ENCODE results near the gene CNST.

Gene CNST

DNA sequence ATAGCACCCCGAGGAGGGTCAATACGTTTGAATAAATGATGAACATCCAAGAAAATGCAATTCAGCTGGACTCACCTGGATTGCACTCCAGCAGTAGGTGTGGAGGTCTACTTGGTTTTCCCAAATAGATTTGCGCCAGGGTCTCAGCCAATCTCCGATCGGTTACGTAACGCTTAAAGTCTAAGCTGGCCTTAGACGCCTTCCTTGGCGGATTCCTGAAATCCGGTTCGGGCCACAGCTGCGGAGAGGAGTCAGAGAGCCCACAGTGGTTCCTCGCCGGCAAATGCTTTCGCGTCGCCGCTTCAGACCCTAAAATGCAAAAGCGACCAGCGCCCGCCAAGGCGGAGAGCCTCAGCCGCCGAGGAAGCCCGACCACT is 517 bp upstream of the CNST start:
- TF ChIP-seq NFIC (IDR thresholded peaks at IDR 0.05) (no peak), TAF1 (IDR thresholded peaks at IDR 0.05; ENCODE audit: low read depth) (no peak), CEBPB (IDR thresholded peaks at IDR 0.05) (no peak), CREB1 (IDR thresholded peaks at IDR 0.05; ENCODE audit: low read depth) (no peak)
- TF ChIP-seq, protein P1, sequence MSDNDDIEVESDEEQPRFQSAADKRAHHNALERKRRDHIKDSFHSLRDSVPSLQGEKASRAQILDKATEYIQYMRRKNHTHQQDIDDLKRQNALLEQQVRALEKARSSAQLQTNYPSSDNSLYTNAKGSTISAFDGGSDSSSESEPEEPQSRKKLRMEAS (IDR thresholded peaks at IDR 0.05), result no peak

DNA sequence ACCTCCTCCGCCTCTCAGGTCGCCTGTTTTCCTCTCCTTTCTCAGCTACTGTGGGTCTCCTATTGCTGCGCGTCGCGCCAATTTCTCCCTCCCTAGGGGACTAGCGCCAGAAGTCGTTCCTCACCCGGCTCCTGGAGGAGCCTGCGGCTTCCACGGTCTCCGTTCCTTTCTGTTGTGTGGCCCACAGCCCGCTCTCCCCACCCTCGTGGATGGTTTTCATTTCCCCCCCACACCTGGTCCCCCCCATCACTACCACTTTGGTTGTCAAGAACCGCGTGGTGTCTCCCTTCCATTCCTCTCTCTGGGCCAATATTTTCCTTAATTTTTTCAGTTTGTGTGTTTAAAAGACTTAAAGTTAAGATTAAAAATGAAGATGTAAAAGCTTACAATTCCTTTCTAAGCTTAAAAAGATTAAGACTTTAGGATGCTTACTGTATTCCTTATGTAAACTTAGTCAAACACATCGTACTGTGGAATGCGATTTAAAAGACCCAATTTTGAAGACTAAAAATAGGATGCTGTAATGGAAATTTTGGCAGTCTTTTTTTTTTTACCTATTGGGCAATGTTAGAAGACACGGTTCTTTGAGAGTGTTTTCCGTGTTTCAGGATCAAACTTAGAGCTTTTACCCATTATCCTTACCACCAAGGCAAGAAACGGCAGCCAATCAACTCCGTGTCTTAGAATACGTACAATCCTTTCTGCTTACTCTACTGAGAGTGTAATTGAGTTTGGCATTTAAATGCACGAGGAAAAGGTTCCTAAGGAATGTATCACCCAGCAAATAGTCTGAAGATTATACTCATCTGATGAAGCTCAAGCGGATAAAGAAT is 773 bp downstream of the CNST start:
- TF ChIP-seq, protein P2, sequence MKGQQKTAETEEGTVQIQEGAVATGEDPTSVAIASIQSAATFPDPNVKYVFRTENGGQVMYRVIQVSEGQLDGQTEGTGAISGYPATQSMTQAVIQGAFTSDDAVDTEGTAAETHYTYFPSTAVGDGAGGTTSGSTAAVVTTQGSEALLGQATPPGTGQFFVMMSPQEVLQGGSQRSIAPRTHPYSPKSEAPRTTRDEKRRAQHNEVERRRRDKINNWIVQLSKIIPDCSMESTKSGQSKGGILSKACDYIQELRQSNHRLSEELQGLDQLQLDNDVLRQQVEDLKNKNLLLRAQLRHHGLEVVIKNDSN (IDR thresholded peaks at IDR 0.05), result no peak
- TF ChIP-seq FOXM1 (IDR thresholded peaks at IDR 0.05; ENCODE audit: borderline replicate concordance, low read depth) (no peak), RAD21 (IDR thresholded peaks at IDR 0.05; ENCODE audit: low read depth) (no peak), TAF1 (IDR thresholded peaks at IDR 0.05; ENCODE audit: low read depth) (no peak), TEAD4 (IDR thresholded peaks at IDR 0.05) (no peak), EGR1 (IDR thresholded peaks at IDR 0.05) (no peak), TCF12 (IDR thresholded peaks at IDR 0.05; ENCODE audit: low read depth) (no peak), ZBTB7A (IDR thresholded peaks at IDR 0.05; ENCODE audit: low read depth) (no peak), CEBPB (IDR thresholded peaks at IDR 0.05) (no peak), NFIC (IDR thresholded peaks at IDR 0.05) (no peak), EP300 (IDR thresholded peaks at IDR 0.05; ENCODE audit: borderline replicate concordance) (no peak), YY1 (IDR thresholded peaks at IDR 0.05; ENCODE audit: low read depth) (no peak), CREB1 (IDR thresholded peaks at IDR 0.05; ENCODE audit: low read depth) (no peak)
- TF ChIP-seq, protein P3, sequence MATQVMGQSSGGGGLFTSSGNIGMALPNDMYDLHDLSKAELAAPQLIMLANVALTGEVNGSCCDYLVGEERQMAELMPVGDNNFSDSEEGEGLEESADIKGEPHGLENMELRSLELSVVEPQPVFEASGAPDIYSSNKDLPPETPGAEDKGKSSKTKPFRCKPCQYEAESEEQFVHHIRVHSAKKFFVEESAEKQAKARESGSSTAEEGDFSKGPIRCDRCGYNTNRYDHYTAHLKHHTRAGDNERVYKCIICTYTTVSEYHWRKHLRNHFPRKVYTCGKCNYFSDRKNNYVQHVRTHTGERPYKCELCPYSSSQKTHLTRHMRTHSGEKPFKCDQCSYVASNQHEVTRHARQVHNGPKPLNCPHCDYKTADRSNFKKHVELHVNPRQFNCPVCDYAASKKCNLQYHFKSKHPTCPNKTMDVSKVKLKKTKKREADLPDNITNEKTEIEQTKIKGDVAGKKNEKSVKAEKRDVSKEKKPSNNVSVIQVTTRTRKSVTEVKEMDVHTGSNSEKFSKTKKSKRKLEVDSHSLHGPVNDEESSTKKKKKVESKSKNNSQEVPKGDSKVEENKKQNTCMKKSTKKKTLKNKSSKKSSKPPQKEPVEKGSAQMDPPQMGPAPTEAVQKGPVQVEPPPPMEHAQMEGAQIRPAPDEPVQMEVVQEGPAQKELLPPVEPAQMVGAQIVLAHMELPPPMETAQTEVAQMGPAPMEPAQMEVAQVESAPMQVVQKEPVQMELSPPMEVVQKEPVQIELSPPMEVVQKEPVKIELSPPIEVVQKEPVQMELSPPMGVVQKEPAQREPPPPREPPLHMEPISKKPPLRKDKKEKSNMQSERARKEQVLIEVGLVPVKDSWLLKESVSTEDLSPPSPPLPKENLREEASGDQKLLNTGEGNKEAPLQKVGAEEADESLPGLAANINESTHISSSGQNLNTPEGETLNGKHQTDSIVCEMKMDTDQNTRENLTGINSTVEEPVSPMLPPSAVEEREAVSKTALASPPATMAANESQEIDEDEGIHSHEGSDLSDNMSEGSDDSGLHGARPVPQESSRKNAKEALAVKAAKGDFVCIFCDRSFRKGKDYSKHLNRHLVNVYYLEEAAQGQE (IDR thresholded peaks at IDR 0.05; ENCODE audit: low read depth), result no peak
- TF ChIP-seq, protein P1 (IDR thresholded peaks at IDR 0.05), result no peak

DNA sequence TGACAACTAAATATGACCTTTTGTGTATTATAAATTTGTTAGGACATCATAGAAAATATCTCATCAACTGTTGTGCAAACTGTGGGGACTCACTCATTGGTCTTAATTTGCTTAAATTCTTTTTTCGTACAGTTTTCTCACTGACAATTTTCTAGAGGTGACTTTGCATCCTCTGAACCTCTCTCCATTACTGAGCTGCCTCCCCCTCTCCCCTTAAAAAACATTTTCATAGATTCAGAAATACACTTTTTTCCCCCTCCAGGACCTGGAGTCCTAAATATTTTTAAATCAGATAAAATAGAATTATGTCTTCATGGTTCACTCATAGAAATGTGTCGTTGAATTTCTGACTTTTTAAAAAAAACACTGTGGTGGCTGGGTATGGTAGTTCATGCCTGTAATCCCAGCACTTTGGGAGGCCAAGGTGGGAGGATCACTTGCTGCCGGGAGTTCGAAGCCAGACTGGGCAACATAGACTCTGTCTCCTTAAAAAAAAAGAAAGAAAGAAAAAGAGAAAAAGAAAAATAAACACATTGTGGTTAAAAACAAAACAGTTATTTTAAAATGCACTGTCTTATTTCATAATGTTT is 1.5 kb downstream of the CNST start:
- TF ChIP-seq CREB1 (IDR thresholded peaks at IDR 0.05; ENCODE audit: low read depth) (no peak), EP300 (IDR thresholded peaks at IDR 0.05; ENCODE audit: borderline replicate concordance) (no peak), FOXM1 (IDR thresholded peaks at IDR 0.05; ENCODE audit: borderline replicate concordance, low read depth) (no peak), EGR1 (IDR thresholded peaks at IDR 0.05) (no peak), NFIC (IDR thresholded peaks at IDR 0.05) (no peak), CEBPB (IDR thresholded peaks at IDR 0.05) (no peak), TAF1 (IDR thresholded peaks at IDR 0.05; ENCODE audit: low read depth) (no peak)
- TF ChIP-seq, protein P3 (IDR thresholded peaks at IDR 0.05; ENCODE audit: low read depth), result no peak
- TF ChIP-seq, protein P1 (IDR thresholded peaks at IDR 0.05), result no peak

DNA sequence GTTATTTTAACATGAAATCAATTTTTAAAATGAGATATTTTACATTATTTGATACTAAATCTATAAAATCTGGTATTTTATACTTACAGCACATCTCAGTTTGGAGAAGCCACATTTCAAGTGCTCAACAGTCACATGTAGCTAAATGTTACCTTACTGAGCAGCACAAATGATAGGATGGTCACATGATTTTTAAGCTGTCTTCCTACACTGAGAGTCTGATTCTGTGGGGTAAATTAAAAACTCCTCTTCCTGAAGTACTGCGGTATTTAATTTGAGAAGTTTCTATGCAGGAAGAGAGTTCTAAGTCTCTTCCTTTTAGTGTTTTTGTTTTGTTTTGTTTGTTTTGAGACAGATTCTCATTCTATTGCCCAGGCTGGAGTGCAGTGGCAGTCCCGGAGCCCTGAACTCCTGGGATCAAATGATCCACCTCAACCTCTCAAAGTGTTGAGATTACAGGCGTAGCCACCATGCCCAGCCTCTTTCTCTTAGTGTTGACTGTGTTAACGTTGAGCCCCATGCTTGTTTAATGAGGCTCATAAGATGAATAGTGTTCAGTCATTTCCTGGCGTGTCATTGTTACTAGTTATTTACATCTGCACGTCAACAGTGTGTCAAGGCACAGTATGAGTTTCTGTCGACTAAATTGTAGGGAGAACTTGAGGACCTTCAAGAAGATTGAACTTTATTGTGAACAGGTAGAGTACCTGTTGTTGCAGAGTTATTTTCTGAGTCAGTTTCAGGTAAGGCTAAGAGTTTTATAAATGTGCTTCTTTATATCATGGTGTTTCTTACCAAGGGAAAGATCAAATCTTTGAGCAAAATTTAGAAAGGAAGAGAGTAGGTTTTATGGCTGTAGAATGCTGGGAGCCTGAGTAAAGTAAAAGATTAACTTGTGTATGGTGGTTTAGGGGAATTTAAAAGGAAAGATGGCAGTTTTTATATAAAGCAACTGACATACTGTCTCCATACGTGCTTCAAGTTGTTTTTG is 3.3 kb downstream of the CNST start:
- TF ChIP-seq CREB1 (IDR thresholded peaks at IDR 0.05; ENCODE audit: low read depth) (no peak), ZBTB7A (IDR thresholded peaks at IDR 0.05; ENCODE audit: low read depth) (no peak), TCF12 (IDR thresholded peaks at IDR 0.05; ENCODE audit: low read depth) (no peak), TEAD4 (IDR thresholded peaks at IDR 0.05) (no peak), EP300 (IDR thresholded peaks at IDR 0.05; ENCODE audit: borderline replicate concordance) (no peak), EGR1 (IDR thresholded peaks at IDR 0.05) (no peak), RAD21 (IDR thresholded peaks at IDR 0.05; ENCODE audit: low read depth) (no peak), NFIC (IDR thresholded peaks at IDR 0.05) (no peak), CEBPB (IDR thresholded peaks at IDR 0.05) (no peak), YY1 (IDR thresholded peaks at IDR 0.05; ENCODE audit: low read depth) (no peak), TAF1 (IDR thresholded peaks at IDR 0.05; ENCODE audit: low read depth) (no peak), FOXM1 (IDR thresholded peaks at IDR 0.05; ENCODE audit: borderline replicate concordance, low read depth) (no peak)
- TF ChIP-seq, protein P1 (IDR thresholded peaks at IDR 0.05), result no peak
- TF ChIP-seq, protein P3 (IDR thresholded peaks at IDR 0.05; ENCODE audit: low read depth), result no peak
- TF ChIP-seq, protein P2 (IDR thresholded peaks at IDR 0.05), result no peak
